Measurements from ENCODE around the gene FAM161A.

The FAM161A gene

DNA sequence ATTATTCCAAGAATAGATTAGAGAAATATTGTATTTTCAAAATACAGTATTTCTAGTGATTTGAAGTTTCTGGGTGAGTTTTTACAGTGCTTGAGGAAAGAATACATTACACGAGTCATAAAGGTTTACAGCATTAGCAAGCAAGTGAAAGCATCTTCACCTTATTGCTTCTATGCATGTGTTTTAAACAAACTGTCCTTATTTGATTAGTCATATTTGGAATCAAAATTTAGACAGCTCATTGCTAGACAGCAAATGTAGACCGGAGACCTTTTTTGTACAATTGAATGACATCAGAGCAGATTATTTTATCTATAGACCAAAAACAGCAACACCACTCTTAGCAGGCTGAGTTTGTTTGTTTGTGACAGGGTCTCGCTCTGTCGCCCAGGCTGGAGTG, 69.2 kb downstream of the FAM161A start:
- no peak for DNase-seq (ENCODE audit: low read depth, low spot score)
- TF ChIP-seq, protein P1, sequence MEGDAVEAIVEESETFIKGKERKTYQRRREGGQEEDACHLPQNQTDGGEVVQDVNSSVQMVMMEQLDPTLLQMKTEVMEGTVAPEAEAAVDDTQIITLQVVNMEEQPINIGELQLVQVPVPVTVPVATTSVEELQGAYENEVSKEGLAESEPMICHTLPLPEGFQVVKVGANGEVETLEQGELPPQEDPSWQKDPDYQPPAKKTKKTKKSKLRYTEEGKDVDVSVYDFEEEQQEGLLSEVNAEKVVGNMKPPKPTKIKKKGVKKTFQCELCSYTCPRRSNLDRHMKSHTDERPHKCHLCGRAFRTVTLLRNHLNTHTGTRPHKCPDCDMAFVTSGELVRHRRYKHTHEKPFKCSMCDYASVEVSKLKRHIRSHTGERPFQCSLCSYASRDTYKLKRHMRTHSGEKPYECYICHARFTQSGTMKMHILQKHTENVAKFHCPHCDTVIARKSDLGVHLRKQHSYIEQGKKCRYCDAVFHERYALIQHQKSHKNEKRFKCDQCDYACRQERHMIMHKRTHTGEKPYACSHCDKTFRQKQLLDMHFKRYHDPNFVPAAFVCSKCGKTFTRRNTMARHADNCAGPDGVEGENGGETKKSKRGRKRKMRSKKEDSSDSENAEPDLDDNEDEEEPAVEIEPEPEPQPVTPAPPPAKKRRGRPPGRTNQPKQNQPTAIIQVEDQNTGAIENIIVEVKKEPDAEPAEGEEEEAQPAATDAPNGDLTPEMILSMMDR (IDR thresholded peaks at IDR 0.05; ENCODE audit: low read depth, low read length): no peak
- H3K4me3 ChIP-seq (ENCODE audit: low read depth, low read length): no peak overlapping the region
- in situ Hi-C loops (cut with HindIII; ENCODE audit: low sequenced_read_pairs): no loop called here

DNA sequence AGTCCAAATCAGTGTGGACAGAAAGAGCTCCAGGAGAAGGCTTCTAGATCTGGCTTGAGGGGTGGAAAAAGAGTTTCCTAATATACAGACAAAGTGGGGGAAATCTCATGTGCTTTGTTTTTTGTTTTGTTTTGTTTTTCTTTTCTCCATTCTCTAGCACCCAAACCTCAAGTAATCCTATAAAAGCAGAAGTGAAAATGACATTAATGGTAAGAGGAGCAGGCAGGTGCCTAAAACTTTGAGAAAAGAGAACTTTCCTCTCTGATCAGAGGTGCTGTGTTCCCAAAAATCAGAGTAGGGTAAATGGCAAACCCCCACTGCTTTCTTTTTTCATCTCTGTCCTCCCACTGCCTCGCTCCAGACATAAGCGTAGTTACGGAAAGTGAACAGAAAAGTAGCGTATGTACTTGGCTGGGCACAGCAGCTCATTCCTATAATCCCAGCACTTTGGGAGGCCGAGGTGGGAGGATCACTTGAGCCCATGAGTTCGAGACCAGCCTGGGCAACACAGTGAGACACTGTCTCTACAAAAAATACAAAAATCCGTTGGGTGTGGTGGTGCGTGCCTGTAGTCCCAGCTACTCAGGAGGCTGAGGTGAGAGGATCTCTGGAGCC, 77.8 kb downstream of the FAM161A start:
- TF ChIP-seq, protein P1 (IDR thresholded peaks at IDR 0.05; ENCODE audit: low read depth, low read length): no peak
- no peak overlapping the region for H3K4me3 ChIP-seq (ENCODE audit: low read depth, low read length)
- no peak for DNase-seq (ENCODE audit: low read depth, low spot score)
- in situ Hi-C loops (cut with HindIII; ENCODE audit: low sequenced_read_pairs): no loop called here
